Lower leg skin (tissue), 4 donors: ENCODE measurements around the gene TGFBRAP1. TPM values are rescaled to one million over a fixed set of nuclear protein-coding genes. Genes with fewer than 3 reads are reported as not detected.

ENCODE experiments used
- DNase-seq, 2 donors: peaks; one replicate each; pipeline ENCODE4 v3.0.0-alpha.2; 2019; ENCODE audit warnings: low spot score in 2 of 2
- H3K4me3 ChIP-seq: fragments of 200-600 bp; sonication (generic); 2 replicates; pipeline ENCODE4 v1.5.1; 2017; ENCODE audit warnings: mild to moderate bottlenecking, low read depth; ENCODE audit not compliant: poor library complexity, severe bottlenecking
- CTCF ChIP-seq, 3 donors: fragments of 450-650 bp; IDR thresholded peaks; one replicate each; pipeline ENCODE4 v1.5.1; 2016; ENCODE audit warnings: antibody characterized with exemption in 3 of 3, mild to moderate bottlenecking in 3 of 3, moderate library complexity in 2 of 3
- POLR2A ChIP-seq, 2 donors: fragments of 450-650 bp; IDR thresholded peaks; one replicate each; pipeline ENCODE4 v1.6.1; 2016 to 2017; ENCODE audit warnings: antibody characterized with exemption in 2 of 2, mild to moderate bottlenecking in 1 of 2, moderate library complexity in 1 of 2
- WGBS, 2 donors: methylation state at CpG; one replicate each; pipeline ENCODE4 v1.1.5; 2018; 5-methylcytosine and 5-hydroxymethylcytosine counted together
- intact Hi-C: fragments of 100-400 bp; cut with DNase I; formaldehyde crosslinking; loops from one replicate; pipeline ENCODE4 v1.15.0; 2023; ENCODE audit warnings: low total_unique reads
- total RNA-seq, 4 donors: library from RNA; depleted of rRNA; stranded (reverse); fragments of >200 nt; gene quantifications; one replicate each; pipeline ENCODE4 v1.1.0, GENCODE V29; 2016

Gene TGFBRAP1
- total RNA-seq, 4 donors from 2014 or later, result 30.2 to 35.2 (median 34.4) TPM

- H3K4me3 ChIP-seq, result no peak overlapping the region
- WGBS, 2 donors, result 51 to 56% methylated on average over 14 of the region's 15 CpGs
- TF ChIP-seq POLR2A (IDR thresholded peaks at IDR 0.05), result no peak
- no peak for TF ChIP-seq CTCF (IDR thresholded peaks at IDR 0.05)
- DNase-seq, result no peak
- intact Hi-C loops, result no loop called here
Observed at GRCh38 chr2:105362862-105363591, 33.5 kb upstream of the TGFBRAP1 start.

GRCh38 chr2:105361102-105361889, 31.8 kb upstream of the TGFBRAP1 start:
- H3K4me3 ChIP-seq, result no peak overlapping the region
- TF ChIP-seq POLR2A (IDR thresholded peaks at IDR 0.05) (no peak), CTCF (IDR thresholded peaks at IDR 0.05) (no peak)
- intact Hi-C loops, result no loop called here
- 62 to 69% methylated on average over 11 of the region's 11 CpGs for WGBS, 2 donors
- no peak for DNase-seq

GRCh38 chr2:105358593-105358992, 29.1 kb upstream of the TGFBRAP1 start:
- no peak for TF ChIP-seq CTCF (IDR thresholded peaks at IDR 0.05)
- TF ChIP-seq POLR2A (IDR thresholded peaks at IDR 0.05), result no peak
- H3K4me3 ChIP-seq, result no peak overlapping the region
- intact Hi-C loops, result no loop called here
- no peak for DNase-seq
- WGBS, 2 donors, result 76 to 81% methylated on average over 6 of the region's 6 CpGs

GRCh38 chr2:105357122-105357521, 27.6 kb upstream of the TGFBRAP1 start:
- no peak overlapping the region for H3K4me3 ChIP-seq
- TF ChIP-seq CTCF (IDR thresholded peaks at IDR 0.05) (no peak), POLR2A (IDR thresholded peaks at IDR 0.05) (no peak)
- WGBS, 2 donors, result 100% methylated on average over 1 of the region's 1 CpG
- intact Hi-C loops, result no loop called here
- DNase-seq, result no peak

- TF ChIP-seq CTCF (IDR thresholded peaks at IDR 0.05), result no peak
- TF ChIP-seq POLR2A (IDR thresholded peaks at IDR 0.05), result no peak
- no peak overlapping the region for H3K4me3 ChIP-seq
- intact Hi-C loops, result no loop called here
- no peak for DNase-seq
- whole genome bisulfite sequencing, 2 donors, result 65 to 67% methylated on average over 4 of the region's 4 CpGs
Observed at GRCh38 chr2:105344704-105345345, 15.3 kb upstream of the TGFBRAP1 start.
